Measurements from ENCODE around the gene CMSS1. TPM values are rescaled to one million over a fixed set of nuclear protein-coding genes. Genes with fewer than 3 reads are reported as not detected.

The CMSS1 gene
- total RNA-seq, 1 experiment from 2014 or later: 117 TPM

DNA sequence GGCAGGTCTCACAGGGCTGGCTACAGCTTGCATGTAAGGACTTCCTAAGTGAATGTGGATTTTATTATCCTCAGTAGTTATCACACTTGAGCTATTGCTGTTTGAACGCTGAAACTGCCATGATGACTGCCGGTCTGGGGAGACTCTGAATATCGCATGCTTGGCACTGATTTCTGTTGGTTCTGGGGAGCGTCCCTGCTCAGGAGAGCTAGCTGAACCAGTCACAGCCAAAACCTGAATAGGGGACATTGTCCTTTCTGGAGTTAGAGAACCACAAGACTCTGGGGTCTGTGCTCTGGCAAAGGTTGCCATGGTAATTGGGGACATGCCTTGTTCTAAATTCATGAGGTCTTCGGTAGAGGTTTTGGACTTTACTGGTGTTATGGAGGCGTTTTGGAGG is 30.8 kb downstream of the CMSS1 start:
- ChIA-PET CTCF (interaction anchor here (1.0 to 2.0 kb wide), 4 partner anchors 9 to 220 kb away, joined by 3 to 6 read pairs (median 4); no protein-coding TSS in a partner anchor), POLR2A (no interaction called here)
- H3K36me3 Mint-ChIP-seq (ENCODE audit: insufficient read depth, unreplicated experiment): peaks cover 6% of the 10 kb centered on the region
- intact Hi-C loops (cut with micrococcal nuclease): loop anchor here (5.0 kb wide), 1 partner anchor 74 kb away; no protein-coding TSS in a partner anchor
- no peak for DNase-seq (ENCODE audit: unreplicated experiment)
- H3K27ac Mint-ChIP-seq (ENCODE audit: low read depth, unreplicated experiment): no peak overlapping the region
- peaks cover under 1% of the 10 kb centered on the region for H3K4me1 Mint-ChIP-seq (ENCODE audit: insufficient read depth, unreplicated experiment)
- no peak overlapping the region for H3K4me3 Mint-ChIP-seq (ENCODE audit: unreplicated experiment)
- H3K9me3 Mint-ChIP-seq (ENCODE audit: unreplicated experiment): no peaks in the 10 kb centered on the region
- TF ChIP-seq, protein P1, sequence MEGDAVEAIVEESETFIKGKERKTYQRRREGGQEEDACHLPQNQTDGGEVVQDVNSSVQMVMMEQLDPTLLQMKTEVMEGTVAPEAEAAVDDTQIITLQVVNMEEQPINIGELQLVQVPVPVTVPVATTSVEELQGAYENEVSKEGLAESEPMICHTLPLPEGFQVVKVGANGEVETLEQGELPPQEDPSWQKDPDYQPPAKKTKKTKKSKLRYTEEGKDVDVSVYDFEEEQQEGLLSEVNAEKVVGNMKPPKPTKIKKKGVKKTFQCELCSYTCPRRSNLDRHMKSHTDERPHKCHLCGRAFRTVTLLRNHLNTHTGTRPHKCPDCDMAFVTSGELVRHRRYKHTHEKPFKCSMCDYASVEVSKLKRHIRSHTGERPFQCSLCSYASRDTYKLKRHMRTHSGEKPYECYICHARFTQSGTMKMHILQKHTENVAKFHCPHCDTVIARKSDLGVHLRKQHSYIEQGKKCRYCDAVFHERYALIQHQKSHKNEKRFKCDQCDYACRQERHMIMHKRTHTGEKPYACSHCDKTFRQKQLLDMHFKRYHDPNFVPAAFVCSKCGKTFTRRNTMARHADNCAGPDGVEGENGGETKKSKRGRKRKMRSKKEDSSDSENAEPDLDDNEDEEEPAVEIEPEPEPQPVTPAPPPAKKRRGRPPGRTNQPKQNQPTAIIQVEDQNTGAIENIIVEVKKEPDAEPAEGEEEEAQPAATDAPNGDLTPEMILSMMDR (IDR thresholded peaks at IDR 0.05; ENCODE audit: unreplicated experiment): no peak
- no TSS peak for BruUV-seq (replicated peaks)
- no peaks in the 10 kb centered on the region for H3K27me3 Mint-ChIP-seq (ENCODE audit: insufficient read depth, unreplicated experiment)

DNA sequence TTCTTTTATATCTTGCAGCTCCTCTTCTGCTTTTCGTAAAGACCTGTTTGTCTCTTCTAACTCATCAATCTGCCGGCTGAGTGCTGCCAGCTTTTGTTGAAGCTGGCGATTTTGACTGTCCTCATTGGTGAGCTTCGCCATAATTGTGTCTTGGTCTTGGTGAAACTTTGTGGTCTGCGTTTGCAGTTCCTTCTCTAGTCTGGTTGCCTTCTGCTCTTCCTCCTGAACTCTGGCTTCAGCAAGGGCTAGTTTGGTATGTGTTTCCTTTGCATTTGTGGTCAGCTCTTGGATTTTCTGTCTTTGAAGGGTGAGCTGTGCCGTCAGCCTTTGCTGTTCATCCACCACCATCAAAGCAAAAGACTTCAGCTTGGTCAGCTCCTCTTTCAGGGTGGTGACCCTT is 32.9 kb downstream of the CMSS1 start:
- CTCF ChIA-PET: interaction anchor here (0.6 to 1.9 kb wide), 11 partner anchors 9 to 405 kb away, joined by 3 to 9 read pairs (median 4); no protein-coding TSS in a partner anchor

DNA sequence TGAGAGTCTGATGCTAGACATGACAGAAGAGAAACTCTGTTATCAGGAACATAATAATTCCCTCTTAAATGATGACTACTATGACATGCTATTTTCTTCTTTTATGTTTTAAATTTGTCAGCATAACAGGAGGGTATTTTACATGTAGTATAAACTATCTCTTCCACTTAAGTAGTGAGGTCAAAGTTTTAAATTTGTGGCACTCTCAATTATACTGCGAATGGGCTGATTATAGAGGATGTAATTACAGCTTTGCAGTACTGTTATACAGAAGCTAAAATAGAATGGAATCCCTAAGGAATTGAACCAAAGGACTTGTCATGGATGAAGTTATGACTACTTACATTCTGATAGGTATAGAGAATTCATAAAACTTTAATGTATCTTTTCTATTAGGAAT is 34.3 kb downstream of the CMSS1 start:
- Mint-ChIP-seq H3K4me1 (ENCODE audit: insufficient read depth, unreplicated experiment) (peaks cover 6% of the 10 kb centered on the region), H3K27me3 (ENCODE audit: insufficient read depth, unreplicated experiment) (no peaks in the 10 kb centered on the region), H3K4me3 (ENCODE audit: unreplicated experiment) (no peak overlapping the region), H3K9me3 (ENCODE audit: unreplicated experiment) (no peaks in the 10 kb centered on the region), H3K36me3 (ENCODE audit: insufficient read depth, unreplicated experiment) (peaks cover 6% of the 10 kb centered on the region), H3K27ac (ENCODE audit: low read depth, unreplicated experiment) (no peak overlapping the region)
- POLR2A ChIA-PET: no interaction called here
- intact Hi-C loops (cut with micrococcal nuclease): no loop called here
- no TSS peak for BruUV-seq (replicated peaks)
- CTCF ChIA-PET: interaction anchor here (0.7 to 2.3 kb wide), 3 partner anchors 8 to 88 kb away, joined by 3 to 10 read pairs (median 3); no protein-coding TSS in a partner anchor
- TF ChIP-seq, protein P1 (IDR thresholded peaks at IDR 0.05; ENCODE audit: unreplicated experiment): no peak
- DNase-seq (ENCODE audit: unreplicated experiment): no peak

More for the DNA sequence above, 32.9 kb downstream of the CMSS1 start:
- Mint-ChIP-seq H3K4me1 (ENCODE audit: insufficient read depth, unreplicated experiment) (peaks cover 6% of the 10 kb centered on the region), H3K4me3 (ENCODE audit: unreplicated experiment) (no peak overlapping the region), H3K36me3 (ENCODE audit: insufficient read depth, unreplicated experiment) (peaks cover 6% of the 10 kb centered on the region), H3K9me3 (ENCODE audit: unreplicated experiment) (no peaks in the 10 kb centered on the region), H3K27me3 (ENCODE audit: insufficient read depth, unreplicated experiment) (no peaks in the 10 kb centered on the region), H3K27ac (ENCODE audit: low read depth, unreplicated experiment) (no peak overlapping the region)
- intact Hi-C loops (cut with micrococcal nuclease): no loop called here
- TF ChIP-seq, protein P1 (IDR thresholded peaks at IDR 0.05; ENCODE audit: unreplicated experiment): no peak
- BruUV-seq (replicated peaks): no TSS peak
- no peak for DNase-seq (ENCODE audit: unreplicated experiment)
- POLR2A ChIA-PET: interaction anchor here (1.0 kb wide), 1 partner anchor 9 kb away, joined by 4 read pairs; no protein-coding TSS in a partner anchor

DNA sequence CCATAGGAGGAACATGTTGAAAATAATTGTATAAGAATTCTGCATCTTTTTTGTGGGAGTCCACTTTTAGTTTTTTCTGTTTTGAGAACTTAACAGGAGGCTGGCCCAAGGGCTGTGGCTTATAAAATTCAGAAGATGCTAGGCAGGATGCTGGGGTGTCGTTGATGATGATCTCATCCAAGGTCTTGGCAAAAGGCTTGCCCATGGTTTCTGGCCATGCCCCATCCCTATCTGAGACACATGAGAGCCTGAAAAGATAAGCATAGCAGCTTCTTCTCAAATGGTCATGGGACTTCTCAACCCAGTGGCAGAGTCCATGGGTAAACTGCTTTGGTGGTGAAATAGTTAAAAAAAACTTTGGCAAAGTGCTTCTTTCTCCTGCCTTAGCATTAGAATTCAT is 35.2 kb downstream of the CMSS1 start:
- no peak overlapping the region for H3K27ac Mint-ChIP-seq (ENCODE audit: low read depth, unreplicated experiment)
- TF ChIP-seq, protein P1 (IDR thresholded peaks at IDR 0.05; ENCODE audit: unreplicated experiment): no peak

More for the DNA sequence above, 35.2 kb downstream of the CMSS1 start:
- CTCF ChIA-PET: interaction anchor here (1.4 to 2.3 kb wide), 2 partner anchors 9 to 11 kb away, joined by 3 to 10 read pairs; no protein-coding TSS in a partner anchor
- intact Hi-C loops (cut with micrococcal nuclease): no loop called here
- no TSS peak for BruUV-seq (replicated peaks)
- no peak for DNase-seq (ENCODE audit: unreplicated experiment)
- Mint-ChIP-seq H3K9me3 (ENCODE audit: unreplicated experiment) (no peaks in the 10 kb centered on the region), H3K4me3 (ENCODE audit: unreplicated experiment) (no peak overlapping the region), H3K36me3 (ENCODE audit: insufficient read depth, unreplicated experiment) (peaks cover 5% of the 10 kb centered on the region), H3K4me1 (ENCODE audit: insufficient read depth, unreplicated experiment) (peaks cover 6% of the 10 kb centered on the region), H3K27me3 (ENCODE audit: insufficient read depth, unreplicated experiment) (no peaks in the 10 kb centered on the region)
- POLR2A ChIA-PET: no interaction called here

Measured in MCF 10A (cell line).